Activated CD4-positive, alpha-beta T cell treated with anti-CD3 and anti-CD28 coated beads, Interleukin-2, amount 50 U/mL, for 48 hours (primary cell): Measurements from ENCODE around the gene RGP1.

Experiments
- DNase-seq, 2 experiments: peaks; one replicate each; pipeline ENCODE4 v3.0.0-alpha.2; 2020

The RGP1 gene

GRCh38 chr9:35748858-35749514 lies at the start of gene RGP1, which contains the start of gene GBA2:
Gene RGP1, plus strand, starts transcription at chr9:35749287. Its CDS starts 469 bp downstream, at chr9:35749756.
Gene GBA2, minus strand, starts transcription at chr9:35749228. Its CDS starts 524 bp downstream, at chr9:35748704.
- DNase-seq: peak; percentile 74 to 81

GRCh38 chr9:35700031-35700430 lies 49.1 kb upstream of the RGP1 start:
- DNase-seq: no peak

GRCh38 chr9:35700942-35701341 lies 48.1 kb upstream of the RGP1 start:
- DNase-seq: no peak

- no peak for DNase-seq
These were observed 46.4 kb upstream of the RGP1 start for GRCh38 chr9:35702696-35703095.

GRCh38 chr9:35703906-35704672 lies 45.0 kb upstream of the RGP1 start:
- DNase-seq: no peak

- no peak for DNase-seq
These were observed 43.7 kb upstream of the RGP1 start for GRCh38 chr9:35705372-35705771.

- no peak for DNase-seq
These were observed 43.2 kb upstream of the RGP1 start for GRCh38 chr9:35705836-35706430.

- DNase-seq: no peak
These were observed 42.1 kb upstream of the RGP1 start for GRCh38 chr9:35706951-35707350.

GRCh38 chr9:35708146-35708545 lies 40.9 kb upstream of the RGP1 start:
- no peak for DNase-seq

- DNase-seq: no peak
These were observed 38.1 kb upstream of the RGP1 start for GRCh38 chr9:35710818-35711500.

- no peak for DNase-seq
These were observed 37.3 kb upstream of the RGP1 start for GRCh38 chr9:35711501-35712428.

- DNase-seq: no peak
These were observed 36.2 kb upstream of the RGP1 start for GRCh38 chr9:35712762-35713400.

GRCh38 chr9:35713578-35713977 lies 35.5 kb upstream of the RGP1 start:
- no peak for DNase-seq

- no peak for DNase-seq
These were observed 35.0 kb upstream of the RGP1 start for GRCh38 chr9:35714123-35714522.

GRCh38 chr9:35714579-35715252 lies 34.4 kb upstream of the RGP1 start:
- no peak for DNase-seq

- no peak for DNase-seq
These were observed 32.9 kb upstream of the RGP1 start for GRCh38 chr9:35716230-35716629.

- no peak for DNase-seq
These were observed 31.8 kb upstream of the RGP1 start for GRCh38 chr9:35717132-35717870.

GRCh38 chr9:35718721-35719511 lies 30.2 kb upstream of the RGP1 start:
- no peak for DNase-seq

- no peak for DNase-seq
These were observed 29.5 kb upstream of the RGP1 start for GRCh38 chr9:35719546-35719945.

- DNase-seq: no peak
These were observed 25.7 kb upstream of the RGP1 start for GRCh38 chr9:35723426-35723825.
